ENCODE measurements around the gene POLR2B.
"Not testable (repeated sequence)": the region's sequence is repeated elsewhere in the genome, so short reads cannot be mapped to it uniquely, and the experiment has no call there.

POLR2B gene

GRCh38 chr4:56978750-56979303, at the start of gene POLR2B:
Gene POLR2B, plus strand, starts transcription at chr4:56978896. Its CDS starts 90 bp downstream, at chr4:56978986.
- DNase-seq (ENCODE audit: low read depth) = peak; percentile 96
- H3K4me3 ChIP-seq (ENCODE audit: low read depth, low read length) = peak within 1 kb of the TSS; percentile 97
- no peak for TF ChIP-seq CTCF (conservative IDR thresholded peaks at IDR 0.05; ENCODE audit: low read depth, low read length)

- TF ChIP-seq CTCF (conservative IDR thresholded peaks at IDR 0.05; ENCODE audit: low read depth, low read length) = no peak
- DNase-seq (ENCODE audit: low read depth) = no peak
Observed at GRCh38 chr4:56930638-56931037, 48.1 kb upstream of the POLR2B start.

GRCh38 chr4:56931924-56932323, 46.8 kb upstream of the POLR2B start:
- no peak overlapping the region for H3K4me3 ChIP-seq (ENCODE audit: low read depth, low read length)
- no peak for TF ChIP-seq CTCF (conservative IDR thresholded peaks at IDR 0.05; ENCODE audit: low read depth, low read length)
- no peak for DNase-seq (ENCODE audit: low read depth)

More at GRCh38 chr4:56930638-56931037, 48.1 kb upstream of the POLR2B start:
- no peak overlapping the region for H3K4me3 ChIP-seq (ENCODE audit: low read depth, low read length)

GRCh38 chr4:56937262-56937661, 41.4 kb upstream of the POLR2B start:
- no peak for TF ChIP-seq CTCF (conservative IDR thresholded peaks at IDR 0.05; ENCODE audit: low read depth, low read length)
- peak; percentile 85 for DNase-seq (ENCODE audit: low read depth)
- H3K4me3 ChIP-seq (ENCODE audit: low read depth, low read length) = no peak overlapping the region

- DNase-seq (ENCODE audit: low read depth); H3K4me3 ChIP-seq (ENCODE audit: low read depth, low read length): not testable (repeated sequence)
Observed at GRCh38 chr4:56939826-56940225, 38.9 kb upstream of the POLR2B start.

- no peak for TF ChIP-seq CTCF (conservative IDR thresholded peaks at IDR 0.05; ENCODE audit: low read depth, low read length)
- no peak for DNase-seq (ENCODE audit: low read depth)
- no peak overlapping the region for H3K4me3 ChIP-seq (ENCODE audit: low read depth, low read length)
Observed at GRCh38 chr4:56940403-56940802, 38.3 kb upstream of the POLR2B start.

- no peak for TF ChIP-seq CTCF (conservative IDR thresholded peaks at IDR 0.05; ENCODE audit: low read depth, low read length)
- no peak overlapping the region for H3K4me3 ChIP-seq (ENCODE audit: low read depth, low read length)
- DNase-seq (ENCODE audit: low read depth) = no peak
Observed at GRCh38 chr4:56940971-56941370, 37.7 kb upstream of the POLR2B start.
